ENCODE measurements around the gene TANGO2. TPM values are rescaled to one million over a fixed set of nuclear protein-coding genes. Genes with fewer than 3 reads are reported as not detected.

The TANGO2 gene
- total RNA-seq, 1 experiment from 2014 or later = 13.9 TPM

- peaks cover 7% of the 10 kb centered on the region for H3K4me1 Mint-ChIP-seq (ENCODE audit: insufficient read depth, unreplicated experiment)
- no peak overlapping the region for H3K27ac Mint-ChIP-seq (ENCODE audit: low read depth, unreplicated experiment)
- ChIA-PET POLR2A (interaction anchor here (0.8 kb wide), 1 partner anchor 9 kb away, joined by 5 read pairs; no protein-coding TSS in a partner anchor), CTCF (no interaction called here)
- H3K9me3 Mint-ChIP-seq (ENCODE audit: unreplicated experiment) = no peaks in the 10 kb centered on the region
- TF ChIP-seq CTCF (IDR thresholded peaks at IDR 0.05; ENCODE audit: unreplicated experiment) = no peak
- intact Hi-C loops (cut with micrococcal nuclease) = loop anchor here (10.0 kb wide), 1 partner anchor 140 kb away; the partner anchor contains the start of genes RANBP1 and TRMT2A
- peak; percentile 65 for DNase-seq (ENCODE audit: unreplicated experiment)
- no peak overlapping the region for H3K4me3 Mint-ChIP-seq (ENCODE audit: unreplicated experiment)
- no peaks in the 10 kb centered on the region for H3K27me3 Mint-ChIP-seq (ENCODE audit: insufficient read depth, unreplicated experiment)
- no TSS peak for BruUV-seq (replicated peaks)
- peaks cover 5% of the 10 kb centered on the region for H3K36me3 Mint-ChIP-seq (ENCODE audit: insufficient read depth, unreplicated experiment)
Observed at GRCh38 chr22:19974935-19975706, 45.8 kb upstream of the TANGO2 start.

- DNase-seq (ENCODE audit: unreplicated experiment) = no peak
- ChIA-PET POLR2A (no interaction called here), CTCF (no interaction called here)
- TF ChIP-seq CTCF (IDR thresholded peaks at IDR 0.05; ENCODE audit: unreplicated experiment) = no peak
- H3K27me3 Mint-ChIP-seq (ENCODE audit: insufficient read depth, unreplicated experiment) = no peaks in the 10 kb centered on the region
- H3K36me3 Mint-ChIP-seq (ENCODE audit: insufficient read depth, unreplicated experiment) = peaks cover 5% of the 10 kb centered on the region
- H3K4me1 Mint-ChIP-seq (ENCODE audit: insufficient read depth, unreplicated experiment) = peaks cover 7% of the 10 kb centered on the region
- intact Hi-C loops (cut with micrococcal nuclease) = loop anchor here (10.0 kb wide), 1 partner anchor 139 kb away; the partner anchor contains the start of genes RANBP1 and TRMT2A
- no peaks in the 10 kb centered on the region for H3K9me3 Mint-ChIP-seq (ENCODE audit: unreplicated experiment)
- H3K4me3 Mint-ChIP-seq (ENCODE audit: unreplicated experiment) = no peak overlapping the region
- H3K27ac Mint-ChIP-seq (ENCODE audit: low read depth, unreplicated experiment) = no peak overlapping the region
- BruUV-seq (replicated peaks) = no TSS peak
Observed at GRCh38 chr22:19975707-19976035, 45.2 kb upstream of the TANGO2 start.

GRCh38 chr22:19976671-19977070 lies 44.2 kb upstream of the TANGO2 start:
- intact Hi-C loops (cut with micrococcal nuclease) = loop anchor here (10.0 kb wide), 1 partner anchor 138 kb away; the partner anchor contains the start of genes RANBP1 and TRMT2A
- peaks cover 7% of the 10 kb centered on the region for H3K4me1 Mint-ChIP-seq (ENCODE audit: insufficient read depth, unreplicated experiment)
- no peak overlapping the region for H3K4me3 Mint-ChIP-seq (ENCODE audit: unreplicated experiment)
- TF ChIP-seq CTCF (IDR thresholded peaks at IDR 0.05; ENCODE audit: unreplicated experiment) = no peak
- CTCF ChIA-PET = no interaction called here
- no peaks in the 10 kb centered on the region for H3K27me3 Mint-ChIP-seq (ENCODE audit: insufficient read depth, unreplicated experiment)
- no TSS peak for BruUV-seq (replicated peaks)
- POLR2A ChIA-PET = no interaction called here
- H3K36me3 Mint-ChIP-seq (ENCODE audit: insufficient read depth, unreplicated experiment) = peaks cover 5% of the 10 kb centered on the region
- no peak overlapping the region for H3K27ac Mint-ChIP-seq (ENCODE audit: low read depth, unreplicated experiment)
- DNase-seq (ENCODE audit: unreplicated experiment) = no peak
- no peaks in the 10 kb centered on the region for H3K9me3 Mint-ChIP-seq (ENCODE audit: unreplicated experiment)

GRCh38 chr22:19977296-19978243 lies 43.3 kb upstream of the TANGO2 start:
- Mint-ChIP-seq H3K27me3 (ENCODE audit: insufficient read depth, unreplicated experiment) (no peaks in the 10 kb centered on the region), H3K27ac (ENCODE audit: low read depth, unreplicated experiment) (no peak overlapping the region), H3K4me1 (ENCODE audit: insufficient read depth, unreplicated experiment) (peaks cover 7% of the 10 kb centered on the region), H3K9me3 (ENCODE audit: unreplicated experiment) (no peaks in the 10 kb centered on the region), H3K4me3 (ENCODE audit: unreplicated experiment) (no peak overlapping the region), H3K36me3 (ENCODE audit: insufficient read depth, unreplicated experiment) (peaks cover 5% of the 10 kb centered on the region)
- TF ChIP-seq CTCF (IDR thresholded peaks at IDR 0.05; ENCODE audit: unreplicated experiment) = no peak
- intact Hi-C loops (cut with micrococcal nuclease) = loop anchor here (10.0 kb wide), 1 partner anchor 137 kb away; the partner anchor contains the start of genes RANBP1 and TRMT2A
- ChIA-PET POLR2A (no interaction called here), CTCF (interaction anchor here (1.2 kb wide), 1 partner anchor 35 kb away, joined by 3 read pairs; no protein-coding TSS in a partner anchor)
- no peak for DNase-seq (ENCODE audit: unreplicated experiment)
- no TSS peak for BruUV-seq (replicated peaks)
